GM19468 (cell line): ENCODE measurements around the gene PHYHIPL.
"Not testable (repeated sequence)": the region's sequence is repeated elsewhere in the genome, so short reads cannot be mapped to it uniquely, and the experiment has no call there.

Source experiments
- ATAC-seq: cut with Tn5 transposase; IDR thresholded peaks from one replicate; pipeline ENCODE4 v1.9.1; 2021; ENCODE audit warnings: mild to moderate bottlenecking, moderate library complexity, moderate number of reproducible peaks; ENCODE audit not compliant: unreplicated experiment; ENCODE audit errors: extremely low read depth

The PHYHIPL gene

DNA sequence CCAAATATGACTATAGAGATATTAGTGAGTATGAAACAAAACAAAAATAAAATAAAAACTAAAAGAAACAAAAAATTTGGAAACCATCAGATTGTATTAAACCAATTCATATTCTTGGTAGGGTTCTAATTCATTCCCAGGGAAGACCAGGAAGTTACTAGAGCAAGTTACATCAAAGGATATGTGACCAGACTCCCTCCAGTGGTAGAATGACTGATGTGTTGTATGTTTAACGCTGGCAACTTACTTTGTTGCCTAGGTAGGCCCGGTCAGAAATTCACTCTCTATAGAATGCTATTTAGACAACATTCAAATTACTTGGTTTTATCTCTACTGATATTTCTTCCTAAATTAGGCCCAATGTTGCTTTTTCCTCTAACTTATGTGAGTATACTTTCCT lies 5.2 kb downstream of the PHYHIPL start:
- ATAC-seq, result no peak

DNA sequence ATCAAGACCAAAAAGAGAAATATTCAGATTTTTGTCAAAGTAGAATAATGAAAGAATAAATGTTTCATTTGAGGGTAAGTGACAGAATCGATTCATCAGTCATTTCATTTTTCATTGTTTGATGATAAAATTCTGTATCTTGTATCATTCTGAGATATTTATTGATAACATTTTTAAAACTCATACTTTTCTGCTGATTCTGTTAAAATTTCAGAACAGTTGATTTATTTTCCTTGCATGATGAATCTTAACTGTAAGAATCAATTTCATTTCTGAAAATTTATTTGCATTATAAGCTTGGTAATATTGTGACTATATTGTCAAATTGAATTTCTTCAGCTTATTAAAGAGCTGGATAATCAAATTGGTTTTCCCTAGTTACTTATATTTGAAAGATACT lies 13.9 kb downstream of the PHYHIPL start:
- ATAC-seq, result no peak

DNA sequence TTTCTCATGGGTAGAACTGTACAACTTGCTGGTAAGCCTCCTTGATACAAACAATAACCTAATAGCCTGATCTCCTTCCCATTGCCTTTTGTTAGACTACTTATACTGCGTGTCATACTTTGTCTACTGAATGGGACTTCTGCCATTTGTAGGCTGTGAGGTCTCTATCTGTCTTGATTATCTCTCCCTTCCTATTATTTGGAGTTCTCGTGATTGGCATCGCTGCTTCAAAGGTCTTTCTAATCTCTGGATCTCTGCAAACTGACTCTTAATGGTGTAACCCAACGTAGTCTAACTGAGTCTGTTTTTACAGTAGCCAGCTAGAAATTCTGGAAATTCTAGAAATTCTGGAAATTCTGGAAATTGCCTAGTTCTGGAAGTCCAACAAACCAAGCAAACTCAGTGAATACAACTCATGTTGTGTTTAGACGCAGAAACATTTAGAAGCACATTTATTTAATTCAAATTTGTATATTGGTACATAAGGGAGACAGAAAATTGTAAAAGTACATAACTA lies 29.8 kb downstream of the PHYHIPL start:
- no peak for ATAC-seq

DNA sequence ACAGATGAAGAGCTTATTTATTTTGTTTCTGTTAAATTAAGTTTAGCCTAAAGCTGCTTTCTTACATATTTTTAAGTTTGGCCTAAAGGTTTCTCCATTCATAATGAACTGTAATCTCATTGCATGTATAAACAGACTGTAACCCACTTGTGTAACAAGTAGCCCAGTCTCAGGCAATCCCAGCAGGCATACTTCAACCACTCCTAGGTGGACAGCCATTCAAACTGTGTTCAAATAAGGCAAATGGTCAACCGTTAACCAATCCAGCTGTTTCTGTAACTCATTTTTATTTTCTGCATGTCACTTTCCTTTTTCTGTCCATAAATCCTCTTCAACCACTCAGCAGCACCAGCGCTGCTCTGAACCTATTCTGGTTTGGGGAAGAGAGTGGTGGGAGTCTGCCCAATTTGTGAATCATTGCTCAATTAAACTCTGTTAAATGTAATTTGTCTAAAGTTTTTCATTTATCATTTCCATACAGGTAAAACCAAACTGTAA lies 35.9 kb downstream of the PHYHIPL start:
- no peak for ATAC-seq

DNA sequence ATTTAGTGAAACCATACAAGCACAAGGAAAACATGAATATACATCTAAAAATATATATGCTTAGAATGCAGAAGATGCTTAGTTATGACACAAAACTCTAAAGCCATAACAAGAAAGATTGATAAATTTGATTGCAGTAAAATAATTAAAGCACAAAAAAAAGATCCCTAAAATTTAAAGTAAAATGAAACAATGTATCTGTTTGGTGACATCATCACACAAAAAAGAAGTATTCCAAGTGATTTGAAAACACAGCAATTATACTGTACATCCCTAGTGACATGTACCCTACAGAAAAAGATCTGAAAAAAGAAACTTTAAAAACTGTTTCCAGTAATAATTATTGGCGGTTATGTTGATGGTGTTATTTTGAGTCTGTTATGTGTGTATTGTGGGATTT lies 37.7 kb downstream of the PHYHIPL start:
- ATAC-seq, result no peak

DNA sequence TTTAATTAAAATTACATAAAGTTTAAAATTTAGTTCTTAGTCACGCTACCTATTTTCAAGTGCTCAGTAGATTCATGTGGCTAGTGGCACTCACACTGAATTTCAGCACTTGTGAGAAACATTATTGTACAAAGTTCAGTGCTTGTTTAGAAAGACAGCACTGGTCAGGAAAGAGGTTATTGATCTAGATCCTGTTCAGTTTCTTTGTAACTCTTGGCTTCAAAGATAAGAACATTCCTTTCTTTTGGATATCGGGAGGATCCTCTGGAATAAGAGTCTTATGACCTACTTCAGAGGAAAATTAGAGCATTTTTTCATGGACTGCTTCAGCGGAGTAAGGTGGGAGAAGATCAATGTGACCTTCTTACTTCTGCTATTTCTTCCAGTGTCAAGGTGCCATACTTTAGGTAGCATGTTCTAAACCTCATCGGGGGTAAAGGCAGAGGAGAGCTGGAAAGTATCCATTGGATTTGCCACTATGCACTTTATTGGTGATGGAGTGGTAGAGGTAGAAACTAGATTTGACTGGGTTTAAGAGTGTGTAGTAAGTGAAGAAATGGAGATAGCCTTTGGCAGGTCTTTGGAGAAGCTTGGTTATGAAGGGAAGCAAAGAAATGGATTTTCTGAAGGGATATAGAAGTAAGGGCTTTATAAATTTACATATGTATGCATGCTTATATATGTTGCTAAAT lies 39.9 kb downstream of the PHYHIPL start:
- no peak for ATAC-seq

DNA sequence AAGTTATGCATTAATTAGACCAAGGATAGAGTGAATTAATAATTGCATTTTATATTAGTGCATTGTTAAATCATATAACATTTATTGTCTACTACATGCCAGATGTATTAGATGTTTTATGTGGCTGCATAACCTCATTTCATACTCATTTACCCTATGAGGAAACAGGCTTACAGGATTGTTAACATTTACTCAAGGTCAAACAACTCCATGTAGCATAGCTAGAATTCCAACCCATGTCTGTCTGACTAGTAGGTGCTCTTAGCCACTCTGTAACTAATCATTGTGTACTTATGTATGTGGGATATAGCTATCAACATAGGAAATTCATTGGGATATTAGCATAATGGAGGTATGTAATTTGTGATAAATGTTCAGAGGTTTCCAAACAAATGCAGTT lies 46.3 kb downstream of the PHYHIPL start:
- ATAC-seq, result no peak

- ATAC-seq, result not testable (repeated sequence)
Measured at GRCh38 chr10:59223597-59223996, 47.2 kb downstream of the PHYHIPL start.

DNA sequence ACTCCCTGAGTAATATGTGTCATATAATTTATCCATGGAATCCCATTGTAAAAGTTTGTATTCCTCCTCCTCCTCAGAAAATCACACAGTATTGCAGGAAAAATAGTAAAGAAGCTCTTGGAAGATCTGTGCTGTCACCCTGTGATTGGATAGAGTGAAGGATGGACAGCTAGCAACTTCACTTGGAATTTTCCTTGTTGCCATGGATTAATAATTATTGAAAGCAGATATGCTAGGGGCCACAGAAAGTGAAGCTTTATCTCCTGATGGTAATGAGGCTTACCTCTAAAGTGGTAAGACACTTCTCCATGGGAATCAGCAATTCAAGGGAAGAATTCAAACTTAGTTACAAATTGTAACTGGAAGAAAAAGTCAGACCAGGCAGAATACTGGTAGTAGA lies 48.8 kb downstream of the PHYHIPL start:
- no peak for ATAC-seq

GRCh38 chr10:59227136-59227673 lies 50.8 kb downstream of the PHYHIPL start:
- ATAC-seq, result no peak

DNA sequence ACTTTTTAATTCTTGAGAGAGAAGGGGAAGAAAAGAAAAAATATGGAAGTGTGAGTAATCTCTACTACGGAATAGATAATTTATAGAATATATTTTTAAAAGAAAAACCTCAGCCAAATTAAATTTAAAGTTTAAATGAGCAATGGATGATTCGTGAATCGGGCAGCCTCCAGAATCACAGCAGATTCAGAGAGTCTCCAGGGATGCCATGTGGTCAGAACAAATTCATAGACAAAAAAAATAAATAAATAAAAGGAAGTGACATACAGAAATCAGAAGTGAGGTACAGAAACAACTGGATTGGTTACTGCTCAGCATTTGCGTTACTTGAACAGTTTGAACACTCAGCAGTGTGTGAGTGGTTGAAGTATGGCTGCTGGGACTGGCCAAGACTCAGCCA lies 53.0 kb downstream of the PHYHIPL start:
- no peak for ATAC-seq

DNA sequence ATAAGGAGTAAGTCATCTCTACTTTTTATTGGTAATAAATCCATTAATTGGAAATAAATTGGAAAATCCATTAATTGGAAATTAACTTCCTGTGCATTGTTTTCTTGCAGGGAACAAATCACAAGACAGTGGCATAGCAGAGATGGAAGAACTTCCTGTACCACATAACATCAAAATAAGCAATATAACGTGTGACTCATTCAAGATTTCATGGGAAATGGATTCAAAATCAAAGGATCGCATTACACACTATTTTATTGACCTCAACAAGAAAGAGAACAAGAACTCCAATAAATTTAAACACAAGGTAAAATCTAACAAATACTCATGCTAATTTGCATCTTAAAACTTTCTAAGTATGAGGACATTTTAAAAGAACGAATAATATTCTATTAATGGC lies 57.8 kb downstream of the PHYHIPL start:
- ATAC-seq, result no peak

DNA sequence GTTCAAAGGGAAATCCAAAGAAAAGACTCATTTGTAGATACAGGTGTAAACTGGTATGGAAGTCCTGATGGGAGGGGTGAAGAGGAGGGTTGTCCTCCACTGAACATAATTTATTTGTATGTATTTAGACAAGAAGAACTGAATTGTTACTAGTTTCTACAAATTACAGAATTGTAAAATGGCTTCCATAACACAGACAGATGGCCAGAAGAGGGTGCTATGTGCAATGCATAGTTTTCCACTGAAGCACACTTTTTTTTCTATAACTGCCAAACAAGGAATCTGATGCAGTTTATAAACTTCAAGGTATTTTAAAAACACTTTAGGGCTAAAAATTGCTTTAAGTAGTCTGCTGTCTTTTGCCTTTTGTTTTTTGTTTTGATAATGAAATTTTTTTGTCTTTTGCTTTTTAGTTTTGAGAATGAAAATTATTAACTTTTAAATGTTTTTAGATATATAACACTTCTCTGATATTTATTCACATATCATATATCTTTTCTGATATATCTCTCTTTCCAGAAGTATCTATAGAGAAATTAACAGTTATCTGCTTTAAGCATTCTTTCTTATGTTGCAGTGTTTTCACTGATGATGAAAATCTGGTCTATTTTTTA lies 58.5 kb downstream of the PHYHIPL start:
- no peak for ATAC-seq

DNA sequence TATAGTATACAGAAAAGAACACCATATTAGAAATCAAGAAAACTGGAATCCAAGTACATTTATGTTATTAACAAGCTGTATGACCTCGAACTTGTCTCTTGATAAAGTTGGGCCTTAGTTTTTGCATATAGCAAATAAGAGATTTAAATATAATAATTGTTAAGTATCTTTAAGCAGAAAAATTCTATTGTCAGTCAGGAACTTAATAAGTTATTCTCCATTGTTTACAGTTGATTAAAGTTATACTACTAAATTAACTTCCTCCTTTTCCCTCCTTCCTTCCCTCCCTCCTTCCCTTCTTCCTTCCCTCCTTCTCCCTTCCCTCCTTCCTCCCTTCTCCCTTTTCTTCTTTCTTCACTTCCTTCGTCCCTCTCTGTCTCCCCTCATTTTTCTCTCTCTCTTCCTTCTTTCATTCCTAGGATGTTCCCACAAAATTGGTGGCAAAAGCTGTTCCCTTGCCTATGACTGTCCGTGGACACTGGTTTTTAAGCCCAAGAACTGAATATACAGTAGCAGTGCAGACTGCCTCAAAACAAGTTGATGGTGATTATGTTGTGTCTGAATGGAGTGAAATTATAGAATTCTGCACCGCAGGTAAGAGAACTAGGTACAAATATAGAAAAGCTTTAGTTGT lies 59.7 kb downstream of the PHYHIPL start:
- no peak for ATAC-seq

- no peak for ATAC-seq
Measured at GRCh38 chr10:59237775-59238174, 61.3 kb downstream of the PHYHIPL start.

GRCh38 chr10:59239108-59239507 lies 62.7 kb downstream of the PHYHIPL start:
- not testable (repeated sequence) for ATAC-seq

DNA sequence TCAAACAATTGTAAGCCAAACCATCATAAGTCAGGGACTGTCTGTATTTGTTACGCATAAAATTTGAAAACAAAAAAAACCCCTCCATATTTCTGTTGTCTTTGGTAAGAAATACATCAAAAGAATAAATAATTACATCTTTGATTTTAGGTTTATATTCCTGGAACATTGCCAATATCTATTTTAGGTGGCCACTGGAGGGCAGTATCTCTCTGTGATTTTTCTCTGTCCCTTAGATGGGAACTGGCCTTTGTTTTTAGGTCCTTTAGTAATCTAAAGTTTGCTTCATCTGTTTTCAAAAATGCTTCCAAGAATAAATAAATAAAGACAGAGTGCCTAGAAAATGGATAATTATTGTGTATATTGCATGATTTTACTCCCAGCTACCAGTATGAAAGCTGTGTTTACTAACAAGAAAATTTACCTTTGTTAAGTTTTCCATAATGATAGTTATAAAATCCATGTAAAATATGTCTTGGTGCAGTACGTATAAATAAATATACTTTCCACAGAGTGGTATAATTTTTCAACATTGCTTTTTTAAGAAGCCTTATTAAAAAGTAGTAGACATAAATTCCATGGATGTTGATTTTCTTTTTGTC lies 64.2 kb downstream of the PHYHIPL start:
- no peak for ATAC-seq

- no peak for ATAC-seq
Measured at GRCh38 chr10:59242057-59242456, 65.6 kb downstream of the PHYHIPL start.

GRCh38 chr10:59242991-59243390 lies 66.5 kb downstream of the PHYHIPL start:
- no peak for ATAC-seq

DNA sequence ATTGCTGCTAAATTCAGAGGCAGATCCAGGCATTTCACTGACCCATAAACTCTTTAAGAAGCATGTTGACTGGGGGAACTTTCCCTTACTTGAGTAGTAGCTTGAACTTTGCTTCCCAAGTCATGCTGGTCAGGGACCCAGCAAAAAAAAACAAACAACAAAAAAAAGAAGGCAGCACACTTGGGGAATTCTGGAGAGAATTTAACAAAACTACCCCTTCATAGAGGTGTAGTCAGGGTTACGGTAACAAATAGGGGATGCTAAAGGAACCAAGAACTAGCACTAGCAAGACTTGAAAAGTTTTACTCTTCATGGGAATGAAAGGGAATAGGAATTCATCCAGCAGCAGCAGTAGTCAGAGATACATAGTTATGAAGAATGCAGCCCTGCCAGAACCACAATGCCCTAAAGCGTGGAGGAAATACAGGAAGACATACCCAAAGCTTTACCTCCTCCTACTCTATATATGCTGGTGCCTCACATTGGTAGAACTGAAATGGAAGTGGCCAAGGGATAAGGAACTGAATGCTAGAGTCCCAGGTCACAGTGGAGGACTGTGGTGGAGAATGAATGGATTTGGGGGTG lies 67.3 kb downstream of the PHYHIPL start:
- ATAC-seq, result no peak
